HepG2 (cell line): ENCODE data around the gene GPS1. TPM values are rescaled to one million over a fixed set of nuclear protein-coding genes. Genes with fewer than 3 reads are reported as not detected.

Source experiments
- ASH2L ChIP-seq: fragments of 300-600, 200-600 bp; sonication (generic); IDR thresholded peaks from 2 replicates; pipeline ENCODE4 v1.7.0; 2017; ENCODE audit warnings: low read depth, mild to moderate bottlenecking, moderate library complexity, mixed read lengths, low read length; ENCODE audit not compliant: insufficient read length
- ATM ChIP-seq: fragments of 450-650 bp; IDR thresholded peaks from 2 replicates; pipeline ENCODE4 v1.7.1; 2017; ENCODE audit warnings: mild to moderate bottlenecking, borderline replicate concordance
- BCL6 ChIP-seq: IDR thresholded peaks from 2 replicates; pipeline ENCODE4 v1.6.1; 2016; ENCODE audit warnings: missing genetic modification reagents, missing compliant biosample characterization
- CERS6 ChIP-seq: sonication (generic); formaldehyde crosslinking; IDR thresholded peaks from 2 replicates; pipeline ENCODE4 v1.5.0; 2020; ENCODE audit warnings: missing genetic modification reagents
- EED ChIP-seq: sonication (generic); formaldehyde crosslinking; IDR thresholded peaks from 2 replicates; pipeline ENCODE4 v1.5.0; 2020; ENCODE audit warnings: mild to moderate bottlenecking, missing genetic modification reagents
- KAT7 ChIP-seq: IDR thresholded peaks from 2 replicates; pipeline ENCODE4 v1.6.1; 2018; ENCODE audit warnings: borderline replicate concordance, missing compliant biosample characterization
- MIER2 ChIP-seq: IDR thresholded peaks from 2 replicates; pipeline ENCODE4 v1.6.1; 2016; ENCODE audit warnings: missing biosample characterization, missing genetic modification reagents
- NCOA1 ChIP-seq: sonication (generic); formaldehyde crosslinking; IDR thresholded peaks from 2 replicates; pipeline ENCODE4 v1.9.0; 2021; ENCODE audit warnings: missing genetic modification reagents
- NFE2L2 ChIP-seq: fragments of 150-350 bp; IDR thresholded peaks from 2 replicates; pipeline ENCODE4 v1.6.1; 2014; ENCODE audit warnings: low read length
- NFKBIZ ChIP-seq: IDR thresholded peaks from 2 replicates; pipeline ENCODE4 v1.6.1; 2018; ENCODE audit warnings: missing genetic modification reagents, missing compliant biosample characterization
- PLRG1 ChIP-seq: fragments of 450-650 bp; conservative IDR thresholded peaks from 2 replicates; pipeline ENCODE4 v1.6.1; 2016
- SOX5 ChIP-seq: IDR thresholded peaks from 2 replicates; pipeline ENCODE4 v1.6.1; 2016; ENCODE audit warnings: borderline replicate concordance
- TERF1 ChIP-seq: sonication (generic); formaldehyde crosslinking; IDR thresholded peaks from 2 replicates; pipeline ENCODE4 v1.8.0; 2022; ENCODE audit warnings: mild to moderate bottlenecking, missing genetic modification reagents, moderate library complexity
- ZBTB21 ChIP-seq: sonication (generic); formaldehyde crosslinking; IDR thresholded peaks from 2 replicates; pipeline ENCODE4 v1.4.0; 2020; ENCODE audit warnings: missing genetic modification reagents
- ZBTB7B ChIP-seq: sonication (generic); formaldehyde crosslinking; IDR thresholded peaks from 2 replicates; pipeline ENCODE4 v1.4.0; 2020; ENCODE audit warnings: missing genetic modification reagents
- ZNF12 ChIP-seq: sonication (generic); formaldehyde crosslinking; IDR thresholded peaks from 2 replicates; pipeline ENCODE4 v1.5.0; 2020; ENCODE audit warnings: missing genetic modification reagents
- ZNF234 ChIP-seq: sonication (generic); formaldehyde crosslinking; conservative IDR thresholded peaks from 2 replicates; pipeline ENCODE4 v1.5.1; 2020; ENCODE audit warnings: mild to moderate bottlenecking, missing genetic modification reagents
- ZNF251 ChIP-seq: sonication (generic); formaldehyde crosslinking; IDR thresholded peaks from 2 replicates; pipeline ENCODE4 v1.9.0; 2021; ENCODE audit warnings: mild to moderate bottlenecking, missing genetic modification reagents
- ZNF549 ChIP-seq: sonication (generic); formaldehyde crosslinking; IDR thresholded peaks from 2 replicates; pipeline ENCODE4 v1.5.0; 2020; ENCODE audit warnings: missing genetic modification reagents
- ZNF629 ChIP-seq: sonication (generic); formaldehyde crosslinking; conservative IDR thresholded peaks from 2 replicates; pipeline ENCODE4 v1.5.0; 2020; ENCODE audit warnings: missing genetic modification reagents
- ZNF768 ChIP-seq: sonication (generic); formaldehyde crosslinking; IDR thresholded peaks from 2 replicates; pipeline ENCODE4 v1.4.0; 2020; ENCODE audit warnings: missing genetic modification reagents
- ZNF879 ChIP-seq: sonication (generic); formaldehyde crosslinking; IDR thresholded peaks from 2 replicates; pipeline ENCODE4 v1.8.1; 2023; ENCODE audit warnings: missing genetic modification reagents
- polyA plus RNA-seq, 8 experiments: library from polyadenylated mRNA; depleted of rRNA in 3 of 8; stranded (reverse) in 7 of 8; unstranded in 1 of 8; fragments of >200 nt; fragmentation: Illumina TruSeq in 4 of 8; extraction: Trizol in 4 of 8; gene quantifications; 2 replicates each; pipeline versions ENCODE4 v1.2.1 to v1.2.3, GENCODE V29; 2011 to 2016; ENCODE audit warnings: low read depth in 4 of 8, missing spikeins in 1 of 8, mixed read lengths in 1 of 8; ENCODE audit not compliant: insufficient read depth in 1 of 8
- total RNA-seq, 5 experiments: library from RNA; depleted of rRNA; stranded (reverse); fragments of >200 nt; fragmentation: Illumina TruSeq; extraction: Trizol; gene quantifications; 2 replicates each; pipeline ENCODE4 v1.2.3, GENCODE V29; 2016; ENCODE audit warnings: low read depth in 1 of 5
- TF ChIP-seq, protein P1 (sequence below): sonication (generic); formaldehyde crosslinking; IDR thresholded peaks from 2 replicates; pipeline ENCODE4 v1.4.0; 2020; ENCODE audit warnings: mild to moderate bottlenecking, missing genetic modification reagents
- TF ChIP-seq, protein P2 (sequence below): IDR thresholded peaks from 2 replicates; pipeline ENCODE4 v1.6.1; 2016; ENCODE audit warnings: low read depth, borderline replicate concordance
- TF ChIP-seq, protein P3 (sequence below): sonication (generic); formaldehyde crosslinking; IDR thresholded peaks from 2 replicates; pipeline ENCODE4 v1.4.0; 2020; ENCODE audit warnings: mild to moderate bottlenecking, missing genetic modification reagents, borderline replicate concordance

Gene GPS1
- total and polyA plus RNA-seq, 2 of the 13 experiments (the other 11 are each of a cell fraction or from before 2014, with no cell fraction given) = 124 to 128 TPM

- peak; percentile 32; the same call in 1 of the 2 replicates for TF ChIP-seq ZBTB7B (CRISPR knock-in tag)
- no peak for TF ChIP-seq CERS6 (CRISPR knock-in tag)
- no peak for TF ChIP-seq NFE2L2
- no peak for TF ChIP-seq TERF1
- TF ChIP-seq ZNF549 (CRISPR knock-in tag) = no peak
- no peak for TF ChIP-seq ATM
- peak; percentile 68; the same call in 1 of the 2 replicates for TF ChIP-seq NFKBIZ (CRISPR knock-in tag)
- TF ChIP-seq PLRG1 = no peak
- no peak for TF ChIP-seq ZNF12 (CRISPR knock-in tag)
- TF ChIP-seq, protein P1, sequence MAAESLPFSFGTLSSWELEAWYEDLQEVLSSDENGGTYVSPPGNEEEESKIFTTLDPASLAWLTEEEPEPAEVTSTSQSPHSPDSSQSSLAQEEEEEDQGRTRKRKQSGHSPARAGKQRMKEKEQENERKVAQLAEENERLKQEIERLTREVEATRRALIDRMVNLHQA = 0 out of 2 replicates have a peak, but pooled peaks have one; percentile 54
- TF ChIP-seq ASH2L = peak; percentile 89
- no peak for TF ChIP-seq ZNF629 (CRISPR knock-in tag)
- no peak for TF ChIP-seq ZNF234 (CRISPR knock-in tag)
- TF ChIP-seq, protein P2, sequence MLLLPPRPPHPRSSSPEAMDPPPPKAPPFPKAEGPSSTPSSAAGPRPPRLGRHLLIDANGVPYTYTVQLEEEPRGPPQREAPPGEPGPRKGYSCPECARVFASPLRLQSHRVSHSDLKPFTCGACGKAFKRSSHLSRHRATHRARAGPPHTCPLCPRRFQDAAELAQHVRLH (CRISPR knock-in tag) = peak; percentile 95
- TF ChIP-seq ZBTB21 = no peak
- peak; percentile 94 for TF ChIP-seq KAT7 (CRISPR knock-in tag)
- no peak for TF ChIP-seq ZNF879
- peak; percentile 14 for TF ChIP-seq MIER2 (CRISPR knock-in tag)
- TF ChIP-seq ZNF768 = peak; percentile 81
- TF ChIP-seq, protein P3, sequence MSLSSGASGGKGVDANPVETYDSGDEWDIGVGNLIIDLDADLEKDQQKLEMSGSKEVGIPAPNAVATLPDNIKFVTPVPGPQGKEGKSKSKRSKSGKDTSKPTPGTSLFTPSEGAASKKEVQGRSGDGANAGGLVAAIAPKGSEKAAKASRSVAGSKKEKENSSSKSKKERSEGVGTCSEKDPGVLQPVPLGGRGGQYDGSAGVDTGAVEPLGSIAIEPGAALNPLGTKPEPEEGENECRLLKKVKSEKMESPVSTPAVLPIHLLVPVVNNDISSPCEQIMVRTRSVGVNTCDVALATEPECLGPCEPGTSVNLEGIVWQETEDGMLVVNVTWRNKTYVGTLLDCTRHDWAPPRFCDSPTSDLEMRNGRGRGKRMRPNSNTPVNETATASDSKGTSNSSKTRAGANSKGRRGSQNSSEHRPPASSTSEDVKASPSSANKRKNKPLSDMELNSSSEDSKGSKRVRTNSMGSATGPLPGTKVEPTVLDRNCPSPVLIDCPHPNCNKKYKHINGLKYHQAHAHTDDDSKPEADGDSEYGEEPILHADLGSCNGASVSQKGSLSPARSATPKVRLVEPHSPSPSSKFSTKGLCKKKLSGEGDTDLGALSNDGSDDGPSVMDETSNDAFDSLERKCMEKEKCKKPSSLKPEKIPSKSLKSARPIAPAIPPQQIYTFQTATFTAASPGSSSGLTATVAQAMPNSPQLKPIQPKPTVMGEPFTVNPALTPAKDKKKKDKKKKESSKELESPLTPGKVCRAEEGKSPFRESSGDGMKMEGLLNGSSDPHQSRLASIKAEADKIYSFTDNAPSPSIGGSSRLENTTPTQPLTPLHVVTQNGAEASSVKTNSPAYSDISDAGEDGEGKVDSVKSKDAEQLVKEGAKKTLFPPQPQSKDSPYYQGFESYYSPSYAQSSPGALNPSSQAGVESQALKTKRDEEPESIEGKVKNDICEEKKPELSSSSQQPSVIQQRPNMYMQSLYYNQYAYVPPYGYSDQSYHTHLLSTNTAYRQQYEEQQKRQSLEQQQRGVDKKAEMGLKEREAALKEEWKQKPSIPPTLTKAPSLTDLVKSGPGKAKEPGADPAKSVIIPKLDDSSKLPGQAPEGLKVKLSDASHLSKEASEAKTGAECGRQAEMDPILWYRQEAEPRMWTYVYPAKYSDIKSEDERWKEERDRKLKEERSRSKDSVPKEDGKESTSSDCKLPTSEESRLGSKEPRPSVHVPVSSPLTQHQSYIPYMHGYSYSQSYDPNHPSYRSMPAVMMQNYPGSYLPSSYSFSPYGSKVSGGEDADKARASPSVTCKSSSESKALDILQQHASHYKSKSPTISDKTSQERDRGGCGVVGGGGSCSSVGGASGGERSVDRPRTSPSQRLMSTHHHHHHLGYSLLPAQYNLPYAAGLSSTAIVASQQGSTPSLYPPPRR = peak; percentile 64
- TF ChIP-seq NCOA1 (CRISPR knock-in tag) = peak; percentile 85; the same call in 1 of the 2 replicates
- no peak for TF ChIP-seq ZNF251
- peak; percentile 44; the same call in 1 of the 2 replicates for TF ChIP-seq BCL6 (CRISPR knock-in tag)
- peak; percentile 55 for TF ChIP-seq EED
- TF ChIP-seq SOX5 (CRISPR knock-in tag) = peak; percentile 63
These were observed 14.4 kb upstream of the GPS1 start, which contains the start of gene DCXR (continued) for GRCh38 chr17:82037092-82037888.
